ENCODE data around the gene CT83.
A peak's percentile ranks its signal among the peaks of the same experiment; 100 is the strongest.

CT83 gene

DNA sequence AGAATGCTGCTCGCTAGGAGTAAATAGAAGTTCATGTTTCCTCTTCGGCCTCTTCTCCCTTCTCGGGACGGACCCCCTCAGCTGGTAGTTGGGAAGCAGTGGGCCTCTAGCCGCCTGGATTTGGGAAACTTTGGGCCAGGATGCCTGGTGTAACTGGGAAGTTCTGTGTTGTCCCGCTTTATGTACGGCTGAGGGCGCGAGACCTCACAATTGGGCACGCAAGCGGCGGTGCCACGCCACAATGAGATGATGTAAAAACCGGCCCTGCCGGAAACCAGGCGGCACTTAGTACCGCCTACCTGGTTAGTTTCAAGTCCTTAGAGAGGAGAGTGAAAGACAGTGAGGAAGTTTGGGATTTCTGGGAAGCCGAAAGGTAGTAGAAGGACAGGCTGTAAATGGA, at the start of gene CT83:
Gene CT83, minus strand, starts transcription at position 155 of the 400 bp plus-strand sequence. Its CDS starts 120 bp downstream, at position 35.
- no peak for TF ChIP-seq CTCF (conservative IDR thresholded peaks at IDR 0.05)
- H3K27ac ChIP-seq, result no peak within 1 kb of the TSS

DNA sequence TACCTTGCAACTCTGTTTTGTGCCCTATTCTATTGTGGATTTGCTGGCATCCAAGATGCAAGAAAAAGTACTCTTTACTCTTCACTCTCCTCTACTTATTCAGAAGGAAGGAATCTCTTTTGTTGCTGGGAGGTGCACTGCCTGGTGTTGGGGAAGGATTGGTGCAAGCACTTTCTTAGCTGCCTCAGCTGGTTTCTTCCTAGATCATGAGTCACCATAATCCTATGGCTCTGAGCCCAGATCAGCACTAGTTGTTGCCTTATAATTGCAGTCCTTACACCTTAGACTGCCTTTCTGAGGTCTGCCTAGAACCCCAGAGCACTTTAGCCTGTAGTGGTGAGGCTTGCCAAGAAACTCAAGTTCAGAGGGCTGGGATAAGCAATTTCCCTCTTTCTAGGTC, 37.0 kb upstream of the CT83 start:
- H3K27ac ChIP-seq, result no peak overlapping the region
- TF ChIP-seq CTCF (conservative IDR thresholded peaks at IDR 0.05), result no peak

- no peak overlapping the region for H3K27ac ChIP-seq
- TF ChIP-seq CTCF (conservative IDR thresholded peaks at IDR 0.05), result no peak
Observed at GRCh38 chrX:116493271-116493670, 30.5 kb upstream of the CT83 start.

- peak; percentile 38; the same call in 1 of the 2 replicates for TF ChIP-seq CTCF (conservative IDR thresholded peaks at IDR 0.05)
- no peak overlapping the region for H3K27ac ChIP-seq
Observed at GRCh38 chrX:116490104-116490503, 27.3 kb upstream of the CT83 start.

- TF ChIP-seq CTCF (conservative IDR thresholded peaks at IDR 0.05), result no peak
- H3K27ac ChIP-seq, result no peak overlapping the region
Observed at GRCh38 chrX:116480059-116480458, 17.3 kb upstream of the CT83 start.

- no peak for TF ChIP-seq CTCF (conservative IDR thresholded peaks at IDR 0.05)
- H3K27ac ChIP-seq, result no peak overlapping the region
Observed at GRCh38 chrX:116449156-116449555, 13.6 kb downstream of the CT83 start.

DNA sequence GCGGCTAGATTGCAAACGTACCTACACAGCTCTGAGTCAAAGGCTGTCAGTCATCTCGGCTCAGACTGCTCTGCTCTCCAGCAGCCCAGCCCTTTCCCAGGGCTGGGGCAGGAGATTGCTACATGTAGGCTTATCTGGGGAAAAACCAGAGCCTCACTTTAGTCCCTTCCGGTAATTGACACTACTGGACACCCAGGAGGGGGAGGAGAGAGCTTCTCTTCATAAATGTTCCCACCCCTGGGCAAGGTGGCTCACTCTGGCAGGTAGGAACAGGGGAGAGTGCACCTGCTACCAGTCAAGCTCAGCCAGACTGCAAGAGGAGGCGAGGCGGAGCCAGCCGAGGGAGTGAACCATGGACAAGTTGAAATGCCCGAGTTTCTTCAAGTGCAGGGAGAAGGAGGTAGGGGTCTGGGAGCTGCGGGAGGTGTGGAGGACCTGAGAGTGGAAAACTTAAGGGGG, 26.4 kb downstream of the CT83 start, which contains the start of gene SLC6A14:
Gene SLC6A14, plus strand, starts transcription at position 249 of the 459 bp plus-strand sequence. Its CDS starts 104 bp downstream, at position 353.
- no peak for TF ChIP-seq CTCF (conservative IDR thresholded peaks at IDR 0.05)
- H3K27ac ChIP-seq, result peak within 1 kb of the TSS; percentile 31; the same call in 1 of the 2 replicates

Measured in VCaP (cell line).